GM12875 (cell line): ENCODE results near the gene FNTB.

Source experiments
- H3K4me3 ChIP-seq: one replicate; pipeline ENCODE4 v1.5.1; 2011; ENCODE audit warnings: low read depth, low read length, control low read depth
- CTCF ChIP-seq: IDR thresholded peaks from 2 replicates; pipeline ENCODE4 v1.5.1; 2011; ENCODE audit warnings: low read depth, mild to moderate bottlenecking, control low read depth, inconsistent platforms, low read length, moderate library complexity, borderline replicate concordance; ENCODE audit not compliant: insufficient read depth

FNTB gene

GRCh38 chr14:65040666-65041433 lies 54.2 kb downstream of the FNTB start:
- no peak overlapping the region for H3K4me3 ChIP-seq
- TF ChIP-seq CTCF, result no peak

- no peak overlapping the region for H3K4me3 ChIP-seq
Observed at GRCh38 chr14:65041434-65041915, 54.8 kb downstream of the FNTB start.

GRCh38 chr14:65042296-65042695 lies 55.6 kb downstream of the FNTB start:
- no peak overlapping the region for H3K4me3 ChIP-seq

More at GRCh38 chr14:65041434-65041915, 54.8 kb downstream of the FNTB start:
- no peak for TF ChIP-seq CTCF

GRCh38 chr14:65042731-65043372 lies 56.2 kb downstream of the FNTB start:
- H3K4me3 ChIP-seq, result no peak overlapping the region
- no peak for TF ChIP-seq CTCF

More at GRCh38 chr14:65042296-65042695, 55.6 kb downstream of the FNTB start:
- no peak for TF ChIP-seq CTCF

GRCh38 chr14:65043893-65044595 lies 57.3 kb downstream of the FNTB start:
- no peak for TF ChIP-seq CTCF
- H3K4me3 ChIP-seq, result no peak overlapping the region

- no peak for TF ChIP-seq CTCF
- H3K4me3 ChIP-seq, result no peak overlapping the region
Observed at GRCh38 chr14:65044596-65044959, 57.9 kb downstream of the FNTB start.
